ENCODE results near the gene NLRP14.

GRCh38 chr11:6979365-6979764 is 40.9 kb upstream of the NLRP14 start:
- TF ChIP-seq CTCF (IDR thresholded peaks at IDR 0.05) (no peak), POLR2A (IDR thresholded peaks at IDR 0.05) (no peak)
